Activated CD4-positive, CD25-positive, alpha-beta regulatory T cell treated with anti-CD3 and anti-CD28 coated beads, Interleukin-2, amount 50 U/mL, for 16 hours (primary cell): ENCODE data around the gene PMEPA1.
A peak's percentile ranks its signal among the peaks of the same experiment; 100 is the strongest.

Experiments
- DNase-seq: peaks from one replicate; pipeline ENCODE4 v3.0.0-alpha.2; 2020; ENCODE audit warnings: low read depth, low spot score

Gene PMEPA1

GRCh38 chr20:57736738-57737347 is 27.0 kb upstream of the PMEPA1 start:
- DNase-seq, result no peak

DNA sequence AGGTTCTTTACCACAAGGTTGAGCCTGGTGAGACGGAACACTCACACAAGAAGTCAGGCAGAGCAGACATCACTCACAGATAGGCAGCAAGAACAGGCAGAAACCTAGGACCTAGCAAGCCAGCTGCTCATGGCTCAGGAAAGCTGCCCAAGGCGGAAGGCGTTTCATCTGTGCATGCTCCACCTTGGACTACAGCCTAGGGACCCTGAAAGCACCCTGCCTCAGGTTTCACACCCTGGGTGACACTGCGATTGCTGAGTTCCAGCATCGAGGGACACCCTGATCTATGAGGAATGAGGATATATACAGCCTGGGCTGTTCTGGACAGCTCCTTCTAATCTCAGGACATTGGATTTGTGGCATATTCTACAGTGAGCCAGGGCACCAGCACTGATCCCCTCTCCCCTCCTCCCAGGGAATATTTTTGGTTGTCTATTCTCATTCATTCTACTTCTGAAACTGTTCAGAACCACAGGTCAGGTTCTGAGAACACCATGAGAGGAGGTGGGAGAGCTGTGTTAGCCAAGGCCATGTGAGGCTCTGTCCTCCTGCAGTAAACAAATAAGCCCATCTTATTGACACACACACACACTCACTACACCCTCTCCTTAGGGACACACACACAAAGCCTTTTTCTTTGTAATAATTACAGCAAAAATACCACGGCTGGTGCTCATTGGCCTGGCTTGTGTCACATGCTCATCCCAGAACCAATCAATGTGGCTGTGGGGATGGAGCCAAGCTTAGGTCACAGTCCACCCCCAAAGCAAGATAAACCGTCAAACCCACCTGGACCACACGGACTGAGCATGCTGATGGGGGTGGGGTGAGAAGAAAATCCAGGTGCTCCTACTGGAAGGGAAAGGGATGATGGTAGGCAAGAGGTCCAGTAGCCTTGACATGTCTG is 26.3 kb upstream of the PMEPA1 start:
- no peak for DNase-seq

- DNase-seq, result no peak
Observed at GRCh38 chr20:57734754-57735153, 24.9 kb upstream of the PMEPA1 start.

- no peak for DNase-seq
Observed at GRCh38 chr20:57732226-57732625, 22.4 kb upstream of the PMEPA1 start.

GRCh38 chr20:57728762-57729161 is 18.9 kb upstream of the PMEPA1 start:
- no peak for DNase-seq

DNA sequence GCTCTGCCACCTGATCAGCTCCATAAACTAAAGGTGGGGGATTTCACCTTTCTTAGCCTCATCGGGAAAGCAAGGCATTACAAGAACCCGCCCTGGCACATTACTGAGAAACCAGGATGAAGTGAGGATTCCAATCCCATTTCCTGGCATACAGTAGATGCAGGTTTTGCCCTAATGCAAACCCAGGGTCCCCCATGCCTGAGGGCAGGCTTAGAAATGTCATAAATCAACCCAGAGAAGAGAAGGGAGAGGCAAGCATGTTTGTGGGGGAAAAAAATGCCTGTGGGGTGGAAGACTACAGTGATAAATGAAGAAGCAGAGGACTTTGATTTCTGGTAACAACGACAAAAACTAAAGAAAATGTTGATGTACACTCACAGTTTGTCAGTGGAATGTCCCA is 18.0 kb upstream of the PMEPA1 start:
- no peak for DNase-seq

DNA sequence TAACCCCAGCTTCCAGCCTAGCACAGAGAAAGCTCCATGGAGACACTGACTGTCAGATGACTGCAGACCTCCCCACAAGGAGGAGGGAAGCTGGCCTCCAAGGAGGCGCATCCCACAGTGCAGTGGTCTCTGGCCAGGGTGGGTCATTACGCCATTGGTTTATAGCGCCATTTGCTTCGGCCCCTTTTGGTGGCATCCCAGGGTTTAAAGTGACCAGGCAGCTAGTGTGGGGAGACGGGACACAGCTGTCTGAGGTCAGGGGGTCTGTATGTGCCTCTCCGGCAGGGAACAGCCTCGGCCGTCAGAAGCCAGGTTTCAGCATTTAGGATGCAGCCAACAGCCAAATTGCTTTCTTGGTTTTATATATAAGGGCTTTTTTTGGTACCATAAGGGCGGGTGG is 15.8 kb upstream of the PMEPA1 start:
- DNase-seq, result no peak

DNA sequence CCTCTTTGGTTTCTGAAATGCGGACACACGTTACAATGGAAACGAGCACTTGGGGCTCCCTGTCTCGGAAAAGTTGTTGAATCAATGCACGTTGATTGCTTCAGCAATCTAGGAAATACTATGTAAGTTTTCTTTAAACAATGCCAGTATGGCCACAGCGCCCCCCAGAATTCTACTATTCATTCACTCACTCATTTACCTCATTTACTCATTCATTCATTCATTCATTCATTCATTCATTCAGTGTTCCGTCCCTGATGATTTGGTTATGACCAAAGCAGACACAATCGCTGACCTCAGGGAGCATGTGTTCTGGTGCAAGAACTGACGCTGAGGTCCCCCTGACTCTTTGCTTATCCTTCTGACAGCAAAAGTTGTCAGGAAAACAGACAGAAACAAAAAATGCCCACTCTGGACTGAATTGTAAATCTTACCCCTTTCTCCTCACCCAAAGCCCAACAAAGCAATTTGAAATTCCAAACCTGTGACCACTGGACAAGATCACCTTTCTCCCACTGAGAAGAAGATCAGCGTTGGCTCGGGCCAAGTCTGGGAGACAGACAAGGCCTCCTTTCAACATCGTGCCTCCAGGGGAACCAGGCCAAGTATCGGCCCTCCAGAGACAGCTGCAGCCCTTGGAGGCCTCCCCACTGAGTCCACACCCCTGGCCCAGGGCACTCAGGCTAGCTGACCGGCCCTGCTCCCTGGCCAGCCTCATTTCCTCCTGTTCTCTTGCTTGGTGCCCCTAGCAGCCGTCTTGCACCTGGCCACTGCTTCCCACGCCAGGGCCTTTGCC is 15.0 kb upstream of the PMEPA1 start:
- DNase-seq, result no peak

GRCh38 chr20:57723816-57724215 is 14.0 kb upstream of the PMEPA1 start:
- DNase-seq, result no peak

- no peak for DNase-seq
Observed at GRCh38 chr20:57719951-57720350, 10.1 kb upstream of the PMEPA1 start.

GRCh38 chr20:57718490-57719009 is 8.7 kb upstream of the PMEPA1 start:
- peak; percentile 68 for DNase-seq

GRCh38 chr20:57717797-57718196 is 8.0 kb upstream of the PMEPA1 start:
- DNase-seq, result no peak

GRCh38 chr20:57716901-57717300 is 7.1 kb upstream of the PMEPA1 start:
- DNase-seq, result no peak

DNA sequence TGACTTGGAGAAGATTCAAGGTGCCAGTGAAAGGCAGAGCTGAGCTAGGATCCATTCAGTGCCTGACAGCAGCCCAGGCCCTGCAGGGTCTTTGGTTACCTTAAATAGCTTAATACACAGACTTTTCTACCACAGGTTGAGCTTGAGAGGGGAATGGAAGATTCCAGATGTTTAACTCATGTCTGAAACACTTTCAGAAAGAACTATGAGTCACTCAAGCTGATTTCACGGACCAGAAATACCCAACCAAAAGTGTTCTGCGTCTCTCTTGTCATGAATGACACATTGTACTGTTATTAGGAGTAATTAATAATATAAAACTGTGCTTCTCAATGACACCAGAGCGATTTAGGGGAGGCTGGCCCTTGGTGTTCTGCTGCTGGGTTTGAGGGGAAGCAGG is 6.4 kb upstream of the PMEPA1 start:
- no peak for DNase-seq

- no peak for DNase-seq
Observed at GRCh38 chr20:57715268-57715904, 5.6 kb upstream of the PMEPA1 start.

GRCh38 chr20:57714409-57715267 is 4.8 kb upstream of the PMEPA1 start:
- no peak for DNase-seq

- DNase-seq, result no peak
Observed at GRCh38 chr20:57713951-57714350, 4.1 kb upstream of the PMEPA1 start.

GRCh38 chr20:57713505-57713903 is 3.7 kb upstream of the PMEPA1 start:
- DNase-seq, result no peak

- DNase-seq, result no peak
Observed at GRCh38 chr20:57712851-57713504, 3.2 kb upstream of the PMEPA1 start.

- no peak for DNase-seq
Observed at GRCh38 chr20:57712341-57712740, 2.5 kb upstream of the PMEPA1 start.
